ENCODE results near the gene ZNHIT1. TPM values are rescaled to one million over a fixed set of nuclear protein-coding genes. Genes with fewer than 3 reads are reported as not detected.
"Not testable (repeated sequence)": the region's sequence is repeated elsewhere in the genome, so short reads cannot be mapped to it uniquely, and the experiment has no call there.

Gene ZNHIT1
- total and polyA plus RNA-seq, 4 donors: 52.7 to 149 (median 92.4) TPM

GRCh38 chr7:101197991-101198390, 20.0 kb upstream of the ZNHIT1 start:
- Histone ChIP-seq H3K9ac (ENCODE audit: low read depth in 1 of 2, low read length in 2 of 2) (no peak overlapping the region), H3K4me3 (ENCODE audit: low read depth in 1 of 3, low read length in 3 of 3) (no peak overlapping the region), H3K4me1 (ENCODE audit: control insufficient read depth in 4 of 4, insufficient read depth in 4 of 4, low read length in 3 of 4) (peaks cover 2 to 27% (median 15%) of the 10 kb centered on the region in 4 donors), H3K36me3 (ENCODE audit: control insufficient read depth in 4 of 4, insufficient read depth in 3 of 4, low read depth in 1 of 4, low read length in 3 of 4) (peaks cover 0 to 1% (median 0%) of the 10 kb centered on the region in 4 donors), H3K27me3 (ENCODE audit: control insufficient read depth in 4 of 4, insufficient read depth in 4 of 4, low read length in 3 of 4) (no peaks in the 10 kb centered on the region), H3K27ac (ENCODE audit: low read depth in 1 of 2, low read length in 2 of 2) (no peak overlapping the region), H3K9me3 (ENCODE audit: control insufficient read depth in 4 of 4, low read length in 3 of 4) (no peaks in the 10 kb centered on the region)
- 90% methylated on average over 21 of the region's 21 CpGs for WGBS
- TF ChIP-seq HNF4G (IDR thresholded peaks at IDR 0.05) (no peak), GABPA (IDR thresholded peaks at IDR 0.05 in 1 of 2, conservative IDR thresholded peaks at IDR 0.05 in 1 of 2) (no peak), NR2F2 (IDR thresholded peaks at IDR 0.05) (no peak)
- DNase-seq (ENCODE audit: low spot score): no peak

GRCh38 chr7:101198476-101198875, 19.5 kb upstream of the ZNHIT1 start:
- DNase-seq (ENCODE audit: low spot score): no peak
- Histone ChIP-seq H3K4me1 (ENCODE audit: control insufficient read depth in 4 of 4, insufficient read depth in 4 of 4, low read length in 3 of 4) (peaks cover 2 to 27% (median 15%) of the 10 kb centered on the region in 4 donors), H3K9me3 (ENCODE audit: control insufficient read depth in 4 of 4, low read length in 3 of 4) (no peaks in the 10 kb centered on the region), H3K27me3 (ENCODE audit: control insufficient read depth in 4 of 4, insufficient read depth in 4 of 4, low read length in 3 of 4) (no peaks in the 10 kb centered on the region), H3K36me3 (ENCODE audit: control insufficient read depth in 4 of 4, insufficient read depth in 3 of 4, low read depth in 1 of 4, low read length in 3 of 4) (peaks cover 0 to 1% (median 0%) of the 10 kb centered on the region in 4 donors), H3K27ac (ENCODE audit: low read depth in 1 of 2, low read length in 2 of 2) (no peak overlapping the region), H3K9ac (ENCODE audit: low read depth in 1 of 2, low read length in 2 of 2) (no peak overlapping the region), H3K4me3 (ENCODE audit: low read depth in 1 of 3, low read length in 3 of 3) (no peak overlapping the region)
- no peak for TF ChIP-seq NR2F2 (IDR thresholded peaks at IDR 0.05)
- no peak for TF ChIP-seq HNF4A (conservative IDR thresholded peaks at IDR 0.05)
- TF ChIP-seq YY1 (IDR thresholded peaks at IDR 0.05): no peak
- no peak for TF ChIP-seq REST (IDR thresholded peaks at IDR 0.05)
- TF ChIP-seq FOXA1 (IDR thresholded peaks at IDR 0.05): no peak
- TF ChIP-seq RXRA (IDR thresholded peaks at IDR 0.05): no peak
- TF ChIP-seq EGR1 (IDR thresholded peaks at IDR 0.05; ENCODE audit: low read depth in 2 of 2): no peak
- TF ChIP-seq SP1 (IDR thresholded peaks at IDR 0.05): no peak
- no peak for TF ChIP-seq FOXA2 (IDR thresholded peaks at IDR 0.05)
- no peak for TF ChIP-seq TAF1 (conservative IDR thresholded peaks at IDR 0.05)
- no peak for TF ChIP-seq JUND (IDR thresholded peaks at IDR 0.05)
- TF ChIP-seq MAX (IDR thresholded peaks at IDR 0.05): no peak
- TF ChIP-seq ATF3 (IDR thresholded peaks at IDR 0.05): no peak
- TF ChIP-seq HNF4G (IDR thresholded peaks at IDR 0.05): no peak
- TF ChIP-seq CTCF (IDR thresholded peaks at IDR 0.05; ENCODE audit: low read depth, low read length, missing input control): no peak
- TF ChIP-seq GABPA (IDR thresholded peaks at IDR 0.05 in 1 of 2, conservative IDR thresholded peaks at IDR 0.05 in 1 of 2): no peak
- WGBS: 89% methylated on average over 14 of the region's 14 CpGs

GRCh38 chr7:101199522-101199921, 18.4 kb upstream of the ZNHIT1 start:
- not testable (repeated sequence) for H3K27ac ChIP-seq (ENCODE audit: low read depth in 1 of 2, low read length in 2 of 2); H3K27me3 ChIP-seq (ENCODE audit: control insufficient read depth in 4 of 4, insufficient read depth in 4 of 4, low read length in 3 of 4)
- WGBS: 94% methylated on average over 10 of the region's 10 CpGs

More at GRCh38 chr7:101199522-101199921, 18.4 kb upstream of the ZNHIT1 start:
- not testable (repeated sequence) for H3K9ac ChIP-seq (ENCODE audit: low read depth in 1 of 2, low read length in 2 of 2); H3K9me3 ChIP-seq (ENCODE audit: control insufficient read depth in 4 of 4, low read length in 3 of 4); H3K4me3 ChIP-seq (ENCODE audit: low read depth in 1 of 3, low read length in 3 of 3); DNase-seq (ENCODE audit: low spot score); H3K36me3 ChIP-seq (ENCODE audit: control insufficient read depth in 4 of 4, insufficient read depth in 3 of 4, low read depth in 1 of 4, low read length in 3 of 4)
- peaks cover 2 to 27% (median 15%) of the 10 kb centered on the region in 4 donors for H3K4me1 ChIP-seq (ENCODE audit: control insufficient read depth in 4 of 4, insufficient read depth in 4 of 4, low read length in 3 of 4)

All from liver (tissue), 9 donors.